Hepatocyte (in vitro differentiated cells): ENCODE data around the gene GPR25.

Experiments
- CTCF ChIP-seq: fragments of 200-600 bp; sonication (generic); IDR thresholded peaks from 2 replicates; pipeline ENCODE4 v1.5.1; 2016; ENCODE audit warnings: antibody characterized with exemption, mild to moderate bottlenecking; ENCODE audit not compliant: poor library complexity
- EZH2 ChIP-seq: fragments of 200-600 bp; sonication (generic); IDR thresholded peaks from 2 replicates; pipeline ENCODE4 v1.6.1; 2016; ENCODE audit warnings: antibody characterized with exemption, mild to moderate bottlenecking, borderline replicate concordance

GRCh38 chr1:200877010-200877409, 4.2 kb downstream of the GPR25 start:
- TF ChIP-seq CTCF (no peak), EZH2 (no peak)
